MM.1S (cell line): ENCODE measurements around the gene GPC3.

Experiments
- EZH2 ChIP-seq: fragments of 300-600 bp; sonication (generic); optimal IDR thresholded peaks from 2 replicates; pipeline ENCODE3; 2017; ENCODE audit warnings: low read depth, mild to moderate bottlenecking, antibody characterized with exemption, low read length, mixed read lengths
- EZH2phosphoT487 ChIP-seq: fragments of 300-600 bp; sonication (generic); IDR thresholded peaks from 2 replicates; pipeline ENCODE4 v1.6.1; 2018; ENCODE audit warnings: antibody characterized with exemption, low read length
- TF ChIP-seq, protein P1 (sequence below): fragments of 300-600 bp; sonication (generic); IDR thresholded peaks from 2 replicates; pipeline ENCODE4 v1.5.1; 2016; ENCODE audit warnings: antibody characterized with exemption, low read length, mixed read lengths

DNA sequence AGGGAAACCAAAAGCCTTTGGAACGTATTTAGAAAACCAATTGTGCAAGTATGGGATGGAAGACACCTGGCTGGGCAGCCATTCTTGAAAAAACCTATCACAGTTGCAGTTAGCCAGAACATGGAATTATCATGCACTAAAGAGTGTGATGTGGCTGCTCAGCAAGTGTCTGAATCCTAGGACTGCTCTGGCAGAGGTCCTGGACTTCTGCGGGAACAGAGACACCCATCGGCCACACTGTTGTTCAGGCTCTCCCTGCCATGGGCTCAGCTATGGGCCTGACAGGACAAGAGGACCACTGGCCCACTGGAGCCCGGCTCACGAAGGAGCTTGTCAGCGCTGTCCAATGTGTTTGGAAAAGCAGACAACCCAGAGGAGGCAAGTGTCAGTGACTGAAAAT lies 454.4 kb downstream of the GPC3 start:
- TF ChIP-seq, protein P1, sequence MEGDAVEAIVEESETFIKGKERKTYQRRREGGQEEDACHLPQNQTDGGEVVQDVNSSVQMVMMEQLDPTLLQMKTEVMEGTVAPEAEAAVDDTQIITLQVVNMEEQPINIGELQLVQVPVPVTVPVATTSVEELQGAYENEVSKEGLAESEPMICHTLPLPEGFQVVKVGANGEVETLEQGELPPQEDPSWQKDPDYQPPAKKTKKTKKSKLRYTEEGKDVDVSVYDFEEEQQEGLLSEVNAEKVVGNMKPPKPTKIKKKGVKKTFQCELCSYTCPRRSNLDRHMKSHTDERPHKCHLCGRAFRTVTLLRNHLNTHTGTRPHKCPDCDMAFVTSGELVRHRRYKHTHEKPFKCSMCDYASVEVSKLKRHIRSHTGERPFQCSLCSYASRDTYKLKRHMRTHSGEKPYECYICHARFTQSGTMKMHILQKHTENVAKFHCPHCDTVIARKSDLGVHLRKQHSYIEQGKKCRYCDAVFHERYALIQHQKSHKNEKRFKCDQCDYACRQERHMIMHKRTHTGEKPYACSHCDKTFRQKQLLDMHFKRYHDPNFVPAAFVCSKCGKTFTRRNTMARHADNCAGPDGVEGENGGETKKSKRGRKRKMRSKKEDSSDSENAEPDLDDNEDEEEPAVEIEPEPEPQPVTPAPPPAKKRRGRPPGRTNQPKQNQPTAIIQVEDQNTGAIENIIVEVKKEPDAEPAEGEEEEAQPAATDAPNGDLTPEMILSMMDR: no peak
- TF ChIP-seq EZH2 (no peak), EZH2phosphoT487 (no peak)
